Lung (tissue), 12 donors: ENCODE results near the gene NEK5. TPM values are rescaled to one million over a fixed set of nuclear protein-coding genes. Genes with fewer than 3 reads are reported as not detected.

Source experiments
- ATAC-seq: fragments of 200-7000 bp; cut with Tn5 transposase; one replicate; pipeline ENCODE4 v1.9.1; 2020; ENCODE audit warnings: moderate number of reproducible peaks; ENCODE audit not compliant: insufficient read depth, low FRiP score
- DNase-seq, 3 donors: peaks; one replicate each; pipeline ENCODE4 v3.0.0-alpha.2; 2013 to 2017
- H3K27ac ChIP-seq, 2 donors: one replicate each; pipeline ENCODE4 v1.5.1; 2013; ENCODE audit warnings: mild to moderate bottlenecking in 2 of 2, moderate library complexity in 2 of 2, control low read depth in 1 of 2, inconsistent platforms in 1 of 2, low read depth in 1 of 2, low read length in 1 of 2
- H3K27me3 ChIP-seq, 3 donors: one replicate each; pipeline ENCODE4 v1.5.1; 2013; ENCODE audit warnings: low read length in 2 of 3; ENCODE audit not compliant: control insufficient read depth in 3 of 3, insufficient read depth in 3 of 3
- H3K36me3 ChIP-seq, 4 donors: one replicate each; pipeline ENCODE4 v1.5.1; 2013; ENCODE audit warnings: low read length in 4 of 4, mild to moderate bottlenecking in 1 of 4, moderate library complexity in 1 of 4; ENCODE audit not compliant: control insufficient read depth in 4 of 4, insufficient read depth in 4 of 4
- H3K4me1 ChIP-seq, 5 donors: one replicate each; pipeline ENCODE4 v1.5.1; 2013; ENCODE audit warnings: low read length in 5 of 5, mild to moderate bottlenecking in 2 of 5, moderate library complexity in 1 of 5; ENCODE audit not compliant: control insufficient read depth in 5 of 5, insufficient read depth in 5 of 5
- H3K4me3 ChIP-seq: one replicate; pipeline ENCODE4 v1.5.1; 2013; ENCODE audit warnings: mild to moderate bottlenecking, control low read depth, moderate library complexity
- H3K9ac ChIP-seq, 2 donors: one replicate each; pipeline ENCODE4 v1.5.1; 2013; ENCODE audit warnings: low read length in 2 of 2, control low read depth in 1 of 2; ENCODE audit not compliant: insufficient read depth in 1 of 2
- H3K9me3 ChIP-seq, 4 donors: one replicate each; pipeline ENCODE4 v1.5.1; 2013; ENCODE audit warnings: low read length in 3 of 4, mild to moderate bottlenecking in 1 of 4, moderate library complexity in 1 of 4; ENCODE audit not compliant: control insufficient read depth in 4 of 4, insufficient read depth in 3 of 4
- CTCF ChIP-seq: IDR thresholded peaks from 2 replicates; pipeline ENCODE4 v1.5.1; 2012; ENCODE audit warnings: mild to moderate bottlenecking; ENCODE audit errors: control extremely low read depth, extremely low read depth
- WGBS, 2 donors: extraction: QIAGEN DNeasy Blood & Tissue Kit; methylation state at CpG; one replicate each; pipeline ENCODE4 v1.1.7; 2013; 5-methylcytosine and 5-hydroxymethylcytosine counted together
- polyA plus RNA-seq, 2 donors: library from polyadenylated mRNA; stranded (reverse); fragments of 200-250 nt; gene quantifications; one replicate each; pipeline ENCODE4 v1.2.1, GENCODE V29; 2013
- total RNA-seq, 2 donors: library from RNA; depleted of rRNA in 1 of 2; stranded (reverse); fragments of >200 nt in 1 of 2; gene quantifications; one replicate each; pipeline ENCODE4 v1.2.1, GENCODE V29; 2014 to 2021
- donor health status: control.
- donor health status: control.
- donor health status: Bipolar disorder and iron deficiency.
- donor health status: healthy.
- donor health status: DM: yes; HTN: yes; CAD: no.

The NEK5 gene
- total and polyA plus RNA-seq, 4 donors = 2.1 to 13.3 (median 6.1) TPM

- no peak overlapping the region for H3K9ac ChIP-seq
- no peak for ATAC-seq
- H3K27me3 ChIP-seq = no peaks in the 10 kb centered on the region
- H3K36me3 ChIP-seq = no peaks in the 10 kb centered on the region
- DNase-seq = peak in 2 of 3 donors; percentile 80 to 88
- peaks cover 0 to 4% (median 0%) of the 10 kb centered on the region in 5 donors for H3K4me1 ChIP-seq
- H3K27ac ChIP-seq = no peak overlapping the region
- WGBS, 2 donors = 44 to 64% methylated on average over 1 of the region's 1 CpG
- H3K9me3 ChIP-seq = no peaks in the 10 kb centered on the region
- H3K4me3 ChIP-seq = no peak overlapping the region
- TF ChIP-seq CTCF = no peak
These were observed 16.3 kb downstream of the NEK5 start for GRCh38 chr13:52112591-52112990.

GRCh38 chr13:52109116-52109670 is 19.7 kb downstream of the NEK5 start:
- H3K9ac ChIP-seq = no peak overlapping the region
- ATAC-seq (no peak), DNase-seq (no peak)
- H3K4me1 ChIP-seq = peaks cover 0 to 4% (median 0%) of the 10 kb centered on the region in 5 donors
- no peaks in the 10 kb centered on the region for H3K36me3 ChIP-seq
- H3K27me3 ChIP-seq = no peaks in the 10 kb centered on the region
- no peak overlapping the region for H3K4me3 ChIP-seq
- TF ChIP-seq CTCF = no peak
- H3K9me3 ChIP-seq = no peaks in the 10 kb centered on the region
- no peak overlapping the region for H3K27ac ChIP-seq
- WGBS, 2 donors = 88 to 89% methylated on average over 1 of the region's 1 CpG

- Histone ChIP-seq H3K9ac (no peak overlapping the region), H3K27ac (no peak overlapping the region), H3K27me3 (no peaks in the 10 kb centered on the region), H3K36me3 (no peaks in the 10 kb centered on the region), H3K9me3 (no peaks in the 10 kb centered on the region), H3K4me3 (no peak overlapping the region), H3K4me1 (no peaks in the 10 kb centered on the region)
- ATAC-seq (no peak), DNase-seq (no peak)
- 95 to 98% methylated on average over 1 of the region's 1 CpG for WGBS, 2 donors
- TF ChIP-seq CTCF = no peak
These were observed 23.0 kb downstream of the NEK5 start for GRCh38 chr13:52105841-52106240.

- no peaks in the 10 kb centered on the region for H3K4me1 ChIP-seq
- ATAC-seq = no peak
- no peak overlapping the region for H3K4me3 ChIP-seq
- H3K9ac ChIP-seq = no peak overlapping the region
- 92 to 96% methylated on average over 1 of the region's 1 CpG for WGBS, 2 donors
- no peaks in the 10 kb centered on the region for H3K27me3 ChIP-seq
- TF ChIP-seq CTCF = no peak
- H3K9me3 ChIP-seq = no peaks in the 10 kb centered on the region
- H3K27ac ChIP-seq = no peak overlapping the region
- no peak for DNase-seq
- no peaks in the 10 kb centered on the region for H3K36me3 ChIP-seq
These were observed 24.2 kb downstream of the NEK5 start for GRCh38 chr13:52104624-52105023.
